DMS 273 (cell line): Measurements from ENCODE around the gene APLP1.
"Not testable (repeated sequence)": the region's sequence is repeated elsewhere in the genome, so short reads cannot be mapped to it uniquely, and the experiment has no call there.

ENCODE experiments used
- DNase-seq: peaks from one replicate; lab custom pipeline; 2025; ENCODE audit not compliant: unreplicated experiment; lab: John Stamatoyannopoulos, UW

APLP1 gene

DNA sequence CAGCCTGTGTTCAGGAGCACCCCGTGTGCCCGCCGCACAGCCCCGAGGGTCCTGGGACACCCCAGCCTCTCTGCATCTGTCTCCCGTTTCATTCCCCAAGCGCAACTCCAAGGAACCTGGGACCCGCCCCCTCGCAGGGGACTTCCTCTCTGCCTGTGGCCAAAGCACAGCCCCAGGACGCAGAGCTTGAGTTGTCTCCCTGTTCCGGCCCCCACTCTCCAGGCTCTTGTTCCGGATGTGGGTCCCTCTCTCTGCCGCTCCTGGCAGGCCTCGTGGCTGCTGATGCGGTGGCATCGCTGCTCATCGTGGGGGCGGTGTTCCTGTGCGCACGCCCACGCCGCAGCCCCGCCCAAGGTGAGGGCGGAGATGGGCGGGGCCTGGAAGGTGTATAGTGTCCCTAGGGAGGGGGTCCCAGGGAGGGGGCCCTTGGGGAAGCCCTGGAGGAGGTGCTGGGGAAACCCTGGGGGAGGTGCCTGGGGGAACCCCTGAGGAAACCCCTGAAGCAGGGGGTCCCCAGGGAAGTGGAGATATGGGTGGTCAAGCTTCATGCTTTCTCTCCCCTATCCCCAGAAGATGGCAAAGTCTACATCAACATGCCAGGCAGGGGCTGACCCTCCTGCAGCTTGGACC lies 35.3 kb downstream of the APLP1 start:
- peak; percentile 72 for DNase-seq

DNA sequence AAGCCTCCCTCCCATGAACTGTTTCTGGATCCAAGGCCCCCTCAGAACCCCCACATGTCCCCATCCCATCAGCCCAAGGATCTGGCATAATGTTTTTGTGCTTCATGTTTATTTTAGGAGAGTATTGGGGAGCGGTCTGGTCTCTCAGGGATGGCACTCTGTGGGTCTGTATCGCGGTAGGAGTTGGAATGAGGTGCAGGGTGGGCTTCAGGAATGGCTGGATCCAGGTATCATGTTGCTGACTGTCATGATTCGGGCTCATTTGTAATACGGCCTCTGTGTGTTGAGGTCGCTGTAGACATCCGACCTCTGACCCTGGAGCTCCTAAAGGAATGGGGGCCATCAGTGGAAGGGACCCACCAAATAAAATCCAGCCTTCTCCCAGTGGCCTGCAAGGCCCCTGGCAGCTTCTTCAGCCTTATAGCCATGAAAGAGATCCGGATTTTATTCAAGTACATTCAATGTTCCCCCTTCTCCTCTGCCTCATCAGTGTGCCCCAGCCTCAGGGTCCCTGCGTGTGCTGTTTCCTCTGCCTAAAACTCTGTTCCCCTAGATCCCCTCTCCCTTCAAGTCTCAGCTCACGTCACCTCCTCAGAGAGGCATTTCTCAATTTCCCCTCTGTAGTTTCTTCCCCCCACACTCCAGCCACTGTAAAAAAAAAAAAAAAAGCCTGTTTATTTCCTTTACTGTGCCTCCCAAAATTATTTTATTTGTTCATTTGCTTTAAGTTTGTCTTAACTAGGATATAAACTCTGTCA lies 36.1 kb downstream of the APLP1 start:
- DNase-seq = no peak

DNA sequence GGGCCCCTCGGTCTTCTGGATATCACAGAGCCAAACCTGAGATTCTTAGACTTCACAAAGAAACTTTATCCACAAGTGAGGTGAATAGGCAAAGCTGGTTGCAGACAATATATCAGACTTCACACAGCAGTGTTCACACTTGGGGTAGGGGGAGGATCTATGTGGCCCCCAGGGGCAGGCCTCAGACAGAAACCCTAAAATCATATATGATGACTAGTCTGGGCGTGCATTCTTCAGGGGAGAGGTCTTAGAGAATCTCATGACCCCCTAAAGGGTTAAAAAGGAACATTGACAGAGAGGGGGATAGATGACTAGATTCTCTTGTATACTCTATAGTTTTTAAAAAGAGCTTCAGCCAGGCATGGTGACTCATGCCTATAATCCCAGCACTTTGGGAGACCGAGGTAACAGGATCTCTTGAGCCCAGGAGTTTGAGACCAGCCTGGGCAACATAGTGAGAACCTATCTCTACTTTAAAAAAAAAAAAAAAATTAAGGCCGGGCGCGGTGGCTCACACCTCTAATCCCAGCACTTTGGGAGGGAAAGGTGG lies 36.9 kb downstream of the APLP1 start:
- DNase-seq = no peak

DNA sequence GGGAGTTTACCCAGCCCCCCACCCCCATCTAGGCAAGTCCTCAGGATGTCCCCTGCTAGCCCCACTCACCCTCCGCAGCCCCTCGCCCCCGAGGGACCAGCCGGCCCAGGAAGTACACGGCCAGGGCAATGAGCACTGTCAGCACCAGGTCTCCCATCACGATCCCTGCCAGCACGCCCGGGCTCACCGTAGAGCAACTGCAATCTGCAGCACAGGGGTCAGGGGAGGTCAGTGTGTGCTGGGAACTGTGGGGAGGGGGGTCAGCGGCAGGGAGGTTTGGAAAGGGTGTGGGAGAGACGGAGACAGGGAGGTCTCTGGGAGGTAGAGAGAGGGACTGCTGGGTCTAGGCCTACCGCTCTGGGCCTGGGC lies 39.0 kb downstream of the APLP1 start:
- no peak for DNase-seq

DNA sequence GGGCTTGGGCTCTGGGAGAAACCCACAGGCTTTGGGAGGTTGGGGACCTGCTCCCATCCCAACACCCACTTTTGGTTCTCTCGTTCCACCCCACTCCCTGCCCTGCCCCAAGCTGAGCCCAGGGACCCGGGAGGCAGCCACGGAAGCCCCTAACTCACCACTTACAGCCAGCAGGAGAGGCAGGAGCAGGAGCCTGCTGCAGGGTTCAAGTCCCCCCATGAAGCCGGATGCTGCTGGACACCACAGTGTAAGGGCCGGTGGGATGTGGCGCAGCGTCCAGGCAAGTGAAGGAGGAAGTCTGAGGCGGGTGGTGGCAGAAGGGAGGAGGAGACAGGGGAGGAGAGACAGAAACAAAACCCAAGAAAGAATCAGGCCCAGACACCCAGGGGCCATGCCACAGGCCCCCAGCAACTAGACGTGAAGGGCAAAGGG lies 39.7 kb downstream of the APLP1 start, which contains the start of gene TYROBP:
TYROBP (minus strand) TSS at position 286 of the 432 bp plus-strand sequence; CDS start at position 219, 67 bp downstream.
- no peak for DNase-seq

DNA sequence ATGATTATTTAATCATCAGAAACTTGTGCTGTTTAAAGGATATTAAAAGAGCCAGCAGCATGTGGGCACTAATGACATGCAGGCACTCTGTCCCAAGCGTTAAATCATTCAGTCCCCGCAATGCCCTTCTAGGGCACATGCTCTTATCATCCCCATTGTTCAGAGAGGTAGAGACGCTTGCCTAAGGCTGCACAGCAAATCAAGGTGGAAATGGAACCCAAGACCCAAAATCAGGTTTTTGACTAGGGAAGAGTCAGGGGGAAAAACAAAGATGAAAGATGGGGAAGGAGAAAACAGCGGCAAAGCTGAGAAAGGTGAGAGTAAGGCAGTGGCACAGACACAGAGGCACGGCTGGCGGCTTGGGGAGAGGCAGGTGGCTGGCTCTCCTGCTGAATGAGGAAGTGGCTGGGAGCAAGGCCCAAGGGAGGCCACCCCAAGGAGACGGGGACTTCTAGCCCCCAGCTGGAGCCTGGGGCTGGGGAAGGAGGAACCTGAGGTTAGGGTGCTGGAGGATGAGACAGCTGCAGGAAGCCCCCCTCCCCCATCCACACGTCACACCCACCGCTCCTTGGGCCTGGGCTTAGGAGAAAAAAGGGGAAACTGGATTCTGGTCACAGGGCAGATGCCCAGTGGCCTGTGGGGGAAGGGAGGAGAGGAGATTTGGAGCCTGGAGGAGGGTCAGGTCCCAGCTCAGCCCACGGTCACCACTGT lies 40.8 kb downstream of the APLP1 start:
- no peak for DNase-seq

DNA sequence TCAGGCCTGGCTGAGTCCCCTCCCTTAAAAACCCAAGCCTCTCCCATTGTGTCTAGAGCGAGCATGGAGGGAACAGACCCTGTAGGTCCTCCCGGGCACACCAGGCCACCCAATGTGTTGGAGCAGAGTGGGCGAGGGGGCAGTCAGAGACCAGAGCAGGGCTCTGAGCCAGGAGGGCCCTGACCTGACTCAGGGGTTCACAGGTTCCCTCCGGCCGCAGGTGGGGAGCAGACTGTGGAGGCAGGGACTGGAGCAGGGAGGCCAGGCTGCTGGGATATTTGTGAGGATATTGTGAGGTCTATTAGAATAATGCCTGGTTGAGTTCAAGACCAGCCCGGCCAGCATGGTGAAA lies 41.3 kb downstream of the APLP1 start:
- DNase-seq = no peak

DNA sequence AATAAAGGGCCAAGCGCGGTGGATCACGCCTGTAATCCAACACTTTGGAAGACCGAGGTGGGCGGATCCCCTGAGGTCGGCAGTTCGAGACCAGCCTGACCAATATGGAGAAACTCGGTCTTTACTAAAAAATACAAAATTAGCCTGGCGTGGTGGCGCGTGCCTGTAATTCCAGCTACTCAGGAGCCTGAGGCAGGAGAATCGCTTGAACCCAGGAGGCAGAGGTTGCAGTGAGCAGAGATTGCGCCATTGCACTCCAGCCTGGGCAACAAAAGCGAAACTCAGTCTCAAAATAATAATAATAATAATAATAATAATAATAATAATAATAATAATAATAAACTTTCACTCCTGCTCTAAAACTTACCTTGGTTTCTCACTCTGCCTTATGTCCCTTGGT lies 42.0 kb downstream of the APLP1 start:
- not testable (repeated sequence) for DNase-seq

DNA sequence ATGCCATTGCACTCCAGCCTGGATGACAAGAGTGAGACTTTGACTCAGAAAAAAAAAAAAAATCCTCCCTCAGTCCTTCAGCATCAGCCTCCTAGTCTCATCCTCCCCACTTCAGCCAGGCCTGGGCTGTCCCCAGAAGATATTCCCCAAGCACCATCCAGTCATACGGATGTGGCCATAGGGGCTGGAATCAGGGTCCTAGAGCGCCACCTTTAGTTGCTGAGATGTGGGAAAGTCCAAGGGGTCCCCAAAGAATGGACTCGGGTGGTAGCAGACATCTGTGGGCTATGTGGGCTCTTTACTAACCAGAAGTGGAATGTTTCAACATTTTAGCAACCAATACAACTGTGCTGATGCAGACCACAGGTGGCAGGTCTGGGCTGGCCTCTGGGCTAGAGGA lies 42.8 kb downstream of the APLP1 start:
- no peak for DNase-seq

DNA sequence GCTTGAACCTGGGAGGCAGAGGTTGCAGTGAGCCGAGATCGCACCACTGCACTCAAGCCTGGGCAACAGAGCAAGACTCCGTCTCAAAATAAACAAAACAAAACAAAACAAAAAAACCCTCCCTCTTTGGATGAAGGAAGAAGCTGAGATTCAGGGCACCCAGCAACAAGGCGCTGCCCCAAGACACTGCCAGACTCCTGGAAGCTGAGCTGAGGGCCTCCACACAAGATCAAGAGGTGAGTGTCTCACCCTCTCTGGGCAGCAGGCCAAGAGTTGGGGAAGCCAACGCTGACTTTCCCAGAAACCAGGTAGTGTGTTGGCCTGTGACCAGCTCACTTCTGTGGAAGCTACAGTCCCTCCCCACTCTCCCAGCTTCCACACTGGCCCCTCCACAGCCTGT lies 43.4 kb downstream of the APLP1 start:
- DNase-seq = peak; percentile 31

DNA sequence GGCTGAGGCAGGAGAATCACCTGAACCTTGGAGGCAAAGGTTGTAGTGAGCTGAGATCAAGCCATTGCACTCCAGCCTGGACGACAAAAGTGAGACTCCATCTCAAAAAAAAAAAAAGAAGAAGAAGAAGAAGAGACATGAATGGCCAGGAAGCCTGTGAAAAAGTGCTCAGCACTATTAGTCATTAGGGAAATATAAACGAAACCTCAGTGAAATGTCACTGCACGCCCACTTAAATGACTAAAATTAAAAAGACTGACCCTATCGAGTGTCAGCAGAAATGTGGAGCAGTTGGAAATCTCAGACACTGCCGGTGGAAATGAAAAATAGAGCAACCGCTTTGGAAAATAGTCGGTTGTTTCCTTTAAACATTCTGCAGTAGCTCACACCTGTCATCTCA lies 45.2 kb downstream of the APLP1 start:
- DNase-seq = no peak

DNA sequence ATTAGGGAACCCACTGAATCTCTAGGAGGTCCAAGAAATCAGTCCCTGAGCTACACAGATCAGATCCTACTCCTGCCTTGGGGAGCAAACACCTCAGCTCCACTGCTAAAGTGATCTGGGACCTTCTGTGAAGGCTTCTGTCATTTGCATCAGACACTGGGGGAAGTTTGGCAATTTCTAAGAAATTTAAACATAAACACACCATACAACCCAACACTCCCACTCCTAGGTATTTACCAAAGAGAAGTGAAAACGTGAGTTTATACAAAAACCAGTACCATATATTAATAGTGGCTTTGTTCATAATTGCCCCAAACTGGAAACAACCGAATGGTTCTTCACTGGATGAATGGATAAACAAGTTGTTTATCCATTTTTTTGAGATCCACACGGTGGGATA lies 47.1 kb downstream of the APLP1 start:
- DNase-seq = no peak

DNA sequence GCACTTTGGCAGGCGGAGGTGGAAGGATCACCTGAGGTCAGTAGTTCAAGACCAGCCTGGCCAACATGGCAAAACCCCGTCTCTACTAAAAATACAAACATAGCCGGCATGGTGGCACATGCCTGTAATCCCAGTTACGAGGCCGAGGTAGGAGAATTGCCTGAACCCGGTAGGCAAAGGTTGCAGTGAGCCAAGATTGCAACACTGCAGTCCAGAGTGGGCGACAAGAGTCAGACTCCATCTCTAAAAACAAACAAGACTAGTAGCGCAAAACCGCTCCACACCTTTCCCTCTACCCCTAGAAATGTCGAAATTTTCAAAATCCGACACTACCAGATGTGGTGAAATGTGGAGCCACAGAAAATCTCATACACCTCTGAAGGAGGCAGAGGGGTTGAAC lies 50.9 kb downstream of the APLP1 start:
- DNase-seq = no peak

DNA sequence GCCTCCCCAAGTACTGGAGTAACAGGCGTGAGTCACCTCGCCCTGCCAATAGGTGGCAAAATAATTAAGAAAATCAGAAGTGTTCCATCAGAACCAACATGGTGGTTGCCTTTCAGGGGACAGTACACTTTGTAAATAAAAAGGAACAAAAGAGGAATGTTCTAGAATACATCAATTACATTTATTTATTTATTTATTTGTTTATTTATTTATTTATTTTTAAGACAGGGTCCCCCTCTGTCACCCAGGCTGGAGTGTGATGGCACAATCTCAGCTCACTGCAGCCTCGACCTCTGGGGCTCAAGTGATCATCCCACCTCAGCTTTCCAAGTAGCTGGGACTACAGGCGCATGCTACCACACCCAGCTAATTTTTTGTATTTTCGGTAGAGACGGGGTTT lies 52.6 kb downstream of the APLP1 start:
- no peak for DNase-seq

DNA sequence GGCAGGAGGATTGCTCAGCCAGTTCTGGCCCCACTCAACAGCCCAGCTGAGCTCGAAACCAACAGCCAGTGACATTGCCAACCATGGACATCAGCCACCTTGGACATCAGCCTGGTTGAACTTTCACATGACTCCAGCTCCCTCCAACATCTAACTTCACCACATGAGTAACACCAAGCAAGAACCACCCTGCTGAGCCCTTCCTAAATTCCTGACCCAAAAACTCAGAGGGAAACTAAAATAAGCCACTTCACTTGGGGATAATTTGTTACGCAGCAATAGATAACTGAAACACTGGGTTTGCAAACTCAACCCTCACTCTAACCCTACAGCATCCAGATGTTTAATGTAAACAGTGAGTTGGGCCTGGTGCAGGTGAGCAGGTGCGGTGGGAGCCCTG lies 57.1 kb downstream of the APLP1 start:
- no peak for DNase-seq

DNA sequence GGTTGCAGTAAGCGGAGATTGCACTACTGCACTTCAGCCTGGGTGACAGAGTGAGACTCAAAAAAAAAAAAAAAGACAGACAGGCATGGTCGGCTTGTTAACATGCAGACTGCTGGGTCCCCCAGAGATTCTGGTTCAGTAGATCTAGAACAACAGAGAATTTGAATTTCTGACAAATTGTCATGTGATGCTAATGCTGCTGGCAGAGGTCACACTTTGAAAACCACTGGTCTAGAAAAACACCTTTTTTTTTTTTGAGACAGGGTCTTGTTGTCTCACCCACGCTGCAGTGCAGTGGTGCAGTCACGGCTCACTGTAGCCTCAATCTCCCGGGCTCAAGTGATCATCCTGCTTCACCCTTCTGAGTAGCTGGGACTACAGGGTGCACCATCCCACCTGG lies 60.1 kb downstream of the APLP1 start:
- no peak for DNase-seq
